Bronchial epithelial cell (primary cell): ENCODE data around the gene SP6. TPM values are rescaled to one million over a fixed set of nuclear protein-coding genes. Genes with fewer than 3 reads are reported as not detected.

Source experiments
- DNase-seq: peaks from one replicate; pipeline ENCODE4 v3.0.0-alpha.2; 2010; ENCODE audit warnings: low read depth
- FAIRE-seq: peaks from 2 replicates; lab custom pipeline; 2011; peaks lifted over from hg19 to GRCh38; lab: Jason Lieb, UNC
- H3K27me3 ChIP-seq: 2 replicates; pipeline ENCODE4 v1.5.1; 2011; ENCODE audit warnings: low read length; ENCODE audit not compliant: control insufficient read depth, insufficient read depth
- H3K36me3 ChIP-seq: 2 replicates; pipeline ENCODE4 v1.5.1; 2011; ENCODE audit warnings: low read length; ENCODE audit not compliant: control insufficient read depth, insufficient read depth
- H3K4me3 ChIP-seq: 2 replicates; pipeline ENCODE4 v1.5.1; 2011; ENCODE audit warnings: mild to moderate bottlenecking, low read depth, low read length, control low read depth
- CTCF ChIP-seq: IDR thresholded peaks from 2 replicates; pipeline ENCODE4 v1.5.1; 2011; ENCODE audit warnings: mild to moderate bottlenecking, moderate library complexity, low read length, control low read depth, inconsistent platforms; ENCODE audit not compliant: insufficient read depth, severe bottlenecking
- total RNA-seq: library from RNA; depleted of rRNA; stranded (reverse); fragments of >200 nt; gene quantifications from 2 replicates; pipeline ENCODE4 v1.2.1, GENCODE V29; 2014

Gene SP6
- total RNA-seq, 1 donor from 2014 or later, result 0.79 TPM

- no peak for TF ChIP-seq CTCF
- Histone ChIP-seq H3K4me3 (no peak overlapping the region), H3K27me3 (peaks cover 5% of the 10 kb centered on the region), H3K36me3 (no peaks in the 10 kb centered on the region)
- DNase-seq, result no peak
- no peak for FAIRE-seq
Observed at GRCh38 chr17:47800686-47801085, 50.3 kb downstream of the SP6 start.

GRCh38 chr17:47797797-47798196 lies 53.2 kb downstream of the SP6 start:
- H3K36me3 ChIP-seq, result no peaks in the 10 kb centered on the region
- no peak for TF ChIP-seq CTCF
- no peak overlapping the region for H3K4me3 ChIP-seq
- DNase-seq (no peak), FAIRE-seq (no peak)
- peaks cover 1% of the 10 kb centered on the region for H3K27me3 ChIP-seq

Other genes with a start within 250 kb of the SP6 start
- gene KPNB1, start 201.2 kb downstream of the SP6 start, total RNA-seq, result 211 and 279 TPM in 2 replicates
- gene TBKBP1, start 157.0 kb downstream of the SP6 start, total RNA-seq, result 6.3 and 9.1 TPM in 2 replicates
- not detected in 2 replicates for gene TBX21, start 117.9 kb downstream of the SP6 start, total RNA-seq
- 1.3 and 1.5 TPM in 2 replicates for gene OSBPL7, start 29.4 kb downstream of the SP6 start, total RNA-seq
- gene MRPL10, start 19.6 kb downstream of the SP6 start, total RNA-seq, result 9.6 and 14.0 TPM in 2 replicates
- not detected in 2 replicates for gene LRRC46, start 19.5 kb downstream of the SP6 start, total RNA-seq
- gene SCRN2, start 9.9 kb downstream of the SP6 start, total RNA-seq, result 23.7 and 28.2 TPM in 2 replicates
- gene SP2, start 45.1 kb upstream of the SP6 start, total RNA-seq, result 1.1 and 1.7 TPM in 2 replicates
- 23.7 and 25.3 TPM in 2 replicates for gene PNPO, start 90.4 kb upstream of the SP6 start, total RNA-seq
- 1.6 and 9.1 TPM in 2 replicates for gene PRR15L, start 106.7 kb upstream of the SP6 start, total RNA-seq
- 77.1 and 89.8 TPM in 2 replicates for gene CDK5RAP3, start 120.0 kb upstream of the SP6 start, total RNA-seq
- 8.2 and 21.4 TPM in 2 replicates for gene COPZ2, start 186.6 kb upstream of the SP6 start, total RNA-seq
- 84.2 and 176 TPM in 2 replicates for gene NFE2L1, start 197.2 kb upstream of the SP6 start, total RNA-seq